AML-193 (cell line): Measurements from ENCODE around the gene NOP14.
"Not testable (repeated sequence)": the region's sequence is repeated elsewhere in the genome, so short reads cannot be mapped to it uniquely, and the experiment has no call there.

Source experiments
- DNase-seq, 2 experiments: peaks; one replicate each; lab custom pipeline; 2025; lab: John Stamatoyannopoulos, UW

Gene NOP14

GRCh38 chr4:2961811-2962441 is 1.3 kb downstream of the NOP14 start:
- DNase-seq, result peak; percentile 24 to 41

- peak; percentile 12 to 20 for DNase-seq
Measured at GRCh38 chr4:2961421-2961810, 1.8 kb downstream of the NOP14 start.

GRCh38 chr4:2960450-2960849 is 2.8 kb downstream of the NOP14 start:
- DNase-seq, result not testable (repeated sequence)

- DNase-seq, result no peak
Measured at GRCh38 chr4:2958446-2958845, 4.8 kb downstream of the NOP14 start.

- DNase-seq, result not testable (repeated sequence)
Measured at GRCh38 chr4:2955186-2956044, 7.8 kb downstream of the NOP14 start.

- peak in 1 of 2 experiments; percentile 6 for DNase-seq
Measured at GRCh38 chr4:2954358-2955185, 8.6 kb downstream of the NOP14 start.

GRCh38 chr4:2953496-2953895 is 9.7 kb downstream of the NOP14 start:
- no peak for DNase-seq

- no peak for DNase-seq
Measured at GRCh38 chr4:2950221-2950989, 12.8 kb downstream of the NOP14 start.

GRCh38 chr4:2949782-2950125 is 13.5 kb downstream of the NOP14 start:
- DNase-seq, result no peak

GRCh38 chr4:2948895-2949781 is 14.1 kb downstream of the NOP14 start:
- peak; percentile 35 to 36 for DNase-seq

- DNase-seq, result no peak
Measured at GRCh38 chr4:2947926-2948325, 15.3 kb downstream of the NOP14 start.

GRCh38 chr4:2946812-2947600 is 16.2 kb downstream of the NOP14 start:
- no peak for DNase-seq

GRCh38 chr4:2945619-2946604 is 17.3 kb downstream of the NOP14 start:
- DNase-seq, result not testable (repeated sequence)

- DNase-seq, result no peak
Measured at GRCh38 chr4:2944586-2945526, 18.4 kb downstream of the NOP14 start.

GRCh38 chr4:2944091-2944482 is 19.1 kb downstream of the NOP14 start:
- DNase-seq, result no peak

- DNase-seq, result no peak
Measured at GRCh38 chr4:2943364-2944090, 19.7 kb downstream of the NOP14 start.
